ENCODE results near the gene PI16.

The PI16 gene

GRCh38 chr6:36978421-36979346, 24.1 kb downstream of the PI16 start:
- Histone ChIP-seq H3K4me3 (ENCODE audit: low read depth, low read length) (no peak overlapping the region), H3K27me3 (replicated peaks) (no peaks in the 10 kb centered on the region), H3K27ac (no peak overlapping the region), H3K36me3 (replicated peaks) (peaks cover 60% of the 10 kb centered on the region)
- in situ Hi-C loops (cut with HindIII; ENCODE audit: low pct_ligation_motif_present, low sequenced_read_pairs), result no loop called here
- no peak for DNase-seq
- no peak for TF ChIP-seq CTCF (IDR thresholded peaks at IDR 0.05; ENCODE audit: low read depth, low read length, missing control alignments)

GRCh38 chr6:36979347-36979742, 24.8 kb downstream of the PI16 start:
- Histone ChIP-seq H3K4me3 (ENCODE audit: low read depth, low read length) (no peak overlapping the region), H3K27ac (no peak overlapping the region), H3K27me3 (replicated peaks) (no peaks in the 10 kb centered on the region), H3K36me3 (replicated peaks) (peaks cover 54% of the 10 kb centered on the region)
- in situ Hi-C loops (cut with HindIII; ENCODE audit: low pct_ligation_motif_present, low sequenced_read_pairs), result no loop called here
- peak; percentile 80 for TF ChIP-seq CTCF (IDR thresholded peaks at IDR 0.05; ENCODE audit: low read depth, low read length, missing control alignments)
- DNase-seq, result peak; percentile 29

- H3K36me3 ChIP-seq (replicated peaks), result peaks cover 46% of the 10 kb centered on the region
- no peak overlapping the region for H3K4me3 ChIP-seq (ENCODE audit: low read depth, low read length)
- H3K27ac ChIP-seq, result no peak overlapping the region
Measured at GRCh38 chr6:36980129-36980528, 25.6 kb downstream of the PI16 start.

GRCh38 chr6:36980876-36981619, 26.5 kb downstream of the PI16 start:
- TF ChIP-seq CTCF (IDR thresholded peaks at IDR 0.05; ENCODE audit: low read depth, low read length, missing control alignments), result peak; percentile 19
- Histone ChIP-seq H3K27me3 (replicated peaks) (no peaks in the 10 kb centered on the region), H3K27ac (no peak overlapping the region), H3K36me3 (replicated peaks) (peaks cover 40% of the 10 kb centered on the region), H3K4me3 (ENCODE audit: low read depth, low read length) (no peak overlapping the region)
- in situ Hi-C loops (cut with HindIII; ENCODE audit: low pct_ligation_motif_present, low sequenced_read_pairs), result no loop called here
- no peak for DNase-seq

More at GRCh38 chr6:36980129-36980528, 25.6 kb downstream of the PI16 start:
- TF ChIP-seq CTCF (IDR thresholded peaks at IDR 0.05; ENCODE audit: low read depth, low read length, missing control alignments), result no peak
- in situ Hi-C loops (cut with HindIII; ENCODE audit: low pct_ligation_motif_present, low sequenced_read_pairs), result no loop called here
- DNase-seq, result no peak
- H3K27me3 ChIP-seq (replicated peaks), result no peaks in the 10 kb centered on the region

- TF ChIP-seq CTCF (IDR thresholded peaks at IDR 0.05; ENCODE audit: low read depth, low read length, missing control alignments), result no peak
- no peak for DNase-seq
- H3K4me3 ChIP-seq (ENCODE audit: low read depth, low read length), result no peak overlapping the region
- peaks cover 16% of the 10 kb centered on the region for H3K36me3 ChIP-seq (replicated peaks)
- in situ Hi-C loops (cut with HindIII; ENCODE audit: low pct_ligation_motif_present, low sequenced_read_pairs), result no loop called here
- H3K27me3 ChIP-seq (replicated peaks), result no peaks in the 10 kb centered on the region
- no peak overlapping the region for H3K27ac ChIP-seq
Measured at GRCh38 chr6:36983538-36983937, 29.0 kb downstream of the PI16 start.

Data from brain microvascular endothelial cell (primary cell).